ENCODE data around the gene BLVRB.
"Not testable (repeated sequence)": the region's sequence is repeated elsewhere in the genome, so short reads cannot be mapped to it uniquely, and the experiment has no call there.

BLVRB gene

DNA sequence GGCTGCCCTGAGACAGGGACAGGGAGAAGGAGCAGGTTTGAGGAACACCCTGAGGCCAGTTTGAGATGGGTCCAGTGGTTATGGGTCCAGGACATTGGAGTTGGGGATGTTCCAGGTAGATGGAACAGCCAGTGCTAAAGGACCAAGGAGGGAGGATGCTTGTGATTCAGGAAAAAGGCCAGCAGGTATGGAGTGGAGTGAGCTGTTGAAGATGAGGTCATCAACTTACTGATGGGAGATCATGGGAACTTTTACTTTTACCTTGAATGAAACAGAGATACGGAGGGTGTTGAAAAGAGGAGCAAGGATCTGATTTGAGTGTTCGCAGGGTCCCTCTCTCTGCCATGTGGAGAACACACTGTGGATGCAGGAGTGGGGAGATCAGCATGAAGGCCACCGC, 26.7 kb upstream of the BLVRB start:
- DNase-seq = no peak

DNA sequence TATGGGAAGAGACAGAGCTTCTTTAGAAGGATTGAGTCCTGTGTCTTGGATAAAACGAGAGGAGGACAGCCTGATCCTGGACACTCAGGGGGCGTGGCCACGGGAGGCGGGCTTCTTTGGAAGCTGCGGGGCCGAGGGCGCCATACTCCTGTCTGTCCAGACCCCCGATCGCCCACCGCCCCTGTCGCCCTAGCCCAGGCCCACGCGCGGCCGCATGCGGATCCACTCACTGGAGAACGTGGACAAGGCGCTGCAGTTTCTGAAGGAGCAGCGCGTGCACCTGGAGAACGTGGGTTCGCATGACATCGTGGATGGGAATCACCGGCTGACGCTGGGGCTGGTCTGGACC, 24.3 kb upstream of the BLVRB start:
- Histone ChIP-seq H3K4me3 (ENCODE audit: insufficient read depth, low read depth, low read length, poor library complexity, severe bottlenecking) (no peak overlapping the region), H3K36me3 (ENCODE audit: control insufficient read depth, insufficient read depth, low read length) (no peaks in the 10 kb centered on the region), H3K4me1 (ENCODE audit: control insufficient read depth, insufficient read depth, low read length, poor library complexity, severe bottlenecking) (no peaks in the 10 kb centered on the region), H3K27me3 (replicated peaks; ENCODE audit: control insufficient read depth, insufficient read depth, low read length, poor library complexity, severe bottlenecking) (peaks cover 5% of the 10 kb centered on the region), H3K27ac (ENCODE audit: insufficient read depth, low read length, poor library complexity, severe bottlenecking) (no peak overlapping the region), H3K9me3 (ENCODE audit: control insufficient read depth, low read length) (no peaks in the 10 kb centered on the region)
- DNase-seq = no peak

More for the DNA sequence above, 26.7 kb upstream of the BLVRB start:
- Histone ChIP-seq H3K27me3 (replicated peaks; ENCODE audit: control insufficient read depth, insufficient read depth, low read length, poor library complexity, severe bottlenecking) (no peaks in the 10 kb centered on the region), H3K27ac (ENCODE audit: insufficient read depth, low read length, poor library complexity, severe bottlenecking) (no peak overlapping the region), H3K4me1 (ENCODE audit: control insufficient read depth, insufficient read depth, low read length, poor library complexity, severe bottlenecking) (no peaks in the 10 kb centered on the region), H3K9me3 (ENCODE audit: control insufficient read depth, low read length) (no peaks in the 10 kb centered on the region), H3K4me3 (ENCODE audit: insufficient read depth, low read depth, low read length, poor library complexity, severe bottlenecking) (no peak overlapping the region), H3K36me3 (ENCODE audit: control insufficient read depth, insufficient read depth, low read length) (no peaks in the 10 kb centered on the region)

DNA sequence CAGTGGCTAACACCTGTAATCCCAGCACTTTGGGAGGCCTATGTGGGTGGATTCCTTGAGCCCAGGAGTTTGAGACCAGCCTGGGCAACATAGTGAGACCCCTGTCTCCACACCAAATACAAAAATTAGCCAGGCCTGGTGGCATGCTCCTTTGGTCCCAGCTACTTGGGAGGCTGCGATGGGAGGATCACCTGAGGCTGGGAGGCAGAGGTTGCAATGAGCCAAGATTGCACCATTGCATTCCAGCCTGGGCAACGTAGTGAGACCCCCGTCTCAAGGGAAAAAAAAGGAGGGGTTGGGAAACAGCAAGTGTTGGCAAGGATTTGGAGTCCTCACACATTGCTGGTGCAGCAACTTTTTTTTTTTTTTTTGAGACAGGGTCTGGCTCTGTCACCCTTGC, 20.5 kb upstream of the BLVRB start:
- H3K36me3 ChIP-seq (ENCODE audit: control insufficient read depth, insufficient read depth, low read length) = no peaks in the 10 kb centered on the region
- no peaks in the 10 kb centered on the region for H3K4me1 ChIP-seq (ENCODE audit: control insufficient read depth, insufficient read depth, low read length, poor library complexity, severe bottlenecking)
- no peak overlapping the region for H3K27ac ChIP-seq (ENCODE audit: insufficient read depth, low read length, poor library complexity, severe bottlenecking)
- no peak overlapping the region for H3K4me3 ChIP-seq (ENCODE audit: insufficient read depth, low read depth, low read length, poor library complexity, severe bottlenecking)
- DNase-seq = no peak
- no peaks in the 10 kb centered on the region for H3K9me3 ChIP-seq (ENCODE audit: control insufficient read depth, low read length)
- peaks cover 5% of the 10 kb centered on the region for H3K27me3 ChIP-seq (replicated peaks; ENCODE audit: control insufficient read depth, insufficient read depth, low read length, poor library complexity, severe bottlenecking)

DNA sequence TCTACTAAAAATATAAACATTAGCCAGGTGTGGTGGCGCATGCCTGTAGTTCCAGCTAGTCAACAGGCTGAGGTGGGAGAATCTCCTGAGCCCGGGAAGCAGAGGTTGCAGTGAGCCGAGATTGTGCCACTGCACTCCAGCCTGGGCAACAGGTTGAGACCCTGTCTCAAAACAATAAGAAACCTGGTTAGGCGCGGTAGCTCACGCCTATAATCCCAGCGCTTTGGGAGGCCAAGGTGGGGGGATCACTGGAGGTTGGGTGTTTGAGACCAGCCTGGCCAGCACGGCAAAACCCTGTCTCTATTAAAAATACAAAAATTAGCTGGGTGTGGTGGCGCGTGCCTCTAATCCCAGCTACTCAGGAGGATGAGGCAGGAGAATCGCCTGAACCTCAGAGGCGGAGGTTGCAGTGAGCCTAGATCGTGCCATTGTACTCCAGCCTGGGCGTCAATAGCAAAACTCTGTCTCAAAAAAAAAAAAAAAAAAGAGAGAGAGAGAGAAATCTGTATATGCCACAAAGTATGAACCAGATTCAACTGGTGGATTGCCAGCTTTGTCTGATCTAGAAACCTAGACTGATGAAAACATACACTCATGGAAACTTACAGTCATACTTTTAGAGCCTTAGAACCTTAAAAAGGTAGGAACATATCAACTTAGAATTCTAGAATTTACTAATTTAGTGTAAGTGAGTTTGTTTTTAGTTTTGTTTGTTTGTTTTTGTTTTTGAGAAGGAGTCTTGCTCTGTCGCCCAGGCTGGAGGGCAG, 10.5 kb upstream of the BLVRB start:
- H3K4me1 ChIP-seq (ENCODE audit: control insufficient read depth, insufficient read depth, low read length, poor library complexity, severe bottlenecking); H3K27me3 ChIP-seq (replicated peaks; ENCODE audit: control insufficient read depth, insufficient read depth, low read length, poor library complexity, severe bottlenecking); DNase-seq; H3K36me3 ChIP-seq (ENCODE audit: control insufficient read depth, insufficient read depth, low read length); H3K27ac ChIP-seq (ENCODE audit: insufficient read depth, low read length, poor library complexity, severe bottlenecking); H3K9me3 ChIP-seq (ENCODE audit: control insufficient read depth, low read length); H3K4me3 ChIP-seq (ENCODE audit: insufficient read depth, low read depth, low read length, poor library complexity, severe bottlenecking): not testable (repeated sequence)

DNA sequence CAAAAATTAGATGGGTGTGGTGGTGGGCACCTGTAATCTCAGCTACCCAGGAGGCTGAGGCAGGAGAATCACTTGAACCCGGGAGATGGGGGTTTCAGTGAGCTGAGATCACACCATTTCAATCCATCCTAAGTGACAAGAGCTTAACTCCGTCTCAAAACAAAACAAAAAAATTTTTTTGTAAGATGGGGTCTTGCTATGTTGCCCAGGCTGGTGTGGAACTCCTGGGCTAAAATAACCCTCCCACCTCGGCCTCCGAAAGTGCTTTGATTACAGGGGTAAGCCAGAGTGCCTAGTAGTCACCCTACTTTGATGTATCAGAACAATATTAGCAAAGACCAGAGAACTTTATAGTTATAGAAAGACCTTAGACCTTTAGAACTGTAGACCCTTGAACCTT, 9.2 kb upstream of the BLVRB start:
- Histone ChIP-seq H3K36me3 (ENCODE audit: control insufficient read depth, insufficient read depth, low read length) (no peaks in the 10 kb centered on the region), H3K27me3 (replicated peaks; ENCODE audit: control insufficient read depth, insufficient read depth, low read length, poor library complexity, severe bottlenecking) (no peaks in the 10 kb centered on the region), H3K4me1 (ENCODE audit: control insufficient read depth, insufficient read depth, low read length, poor library complexity, severe bottlenecking) (no peaks in the 10 kb centered on the region), H3K27ac (ENCODE audit: insufficient read depth, low read length, poor library complexity, severe bottlenecking) (no peak overlapping the region), H3K4me3 (ENCODE audit: insufficient read depth, low read depth, low read length, poor library complexity, severe bottlenecking) (no peak overlapping the region), H3K9me3 (ENCODE audit: control insufficient read depth, low read length) (no peaks in the 10 kb centered on the region)
- DNase-seq = no peak

DNA sequence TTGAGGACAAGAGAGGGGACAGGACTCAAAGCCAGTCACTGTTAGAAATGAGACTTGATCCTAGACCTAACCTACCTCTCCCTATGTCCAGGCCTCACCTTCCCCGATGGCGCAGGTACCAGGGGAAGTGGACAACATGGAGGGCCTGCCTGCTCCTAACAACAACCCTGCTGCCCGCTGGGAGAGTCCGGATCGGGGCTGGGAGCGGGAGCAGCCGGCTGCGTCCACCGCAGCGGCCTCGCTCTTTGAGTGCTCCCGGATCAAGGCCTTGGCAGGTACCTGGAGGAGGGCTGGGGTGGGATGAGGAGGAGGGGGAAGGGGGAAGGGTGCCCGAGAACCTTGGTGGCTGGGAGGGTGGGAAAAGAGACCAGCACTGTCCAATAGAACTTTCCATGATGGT, 7.0 kb upstream of the BLVRB start:
- Histone ChIP-seq H3K36me3 (ENCODE audit: control insufficient read depth, insufficient read depth, low read length) (no peaks in the 10 kb centered on the region), H3K4me3 (ENCODE audit: insufficient read depth, low read depth, low read length, poor library complexity, severe bottlenecking) (no peak overlapping the region), H3K4me1 (ENCODE audit: control insufficient read depth, insufficient read depth, low read length, poor library complexity, severe bottlenecking) (peaks cover under 1% of the 10 kb centered on the region), H3K27me3 (replicated peaks; ENCODE audit: control insufficient read depth, insufficient read depth, low read length, poor library complexity, severe bottlenecking) (no peaks in the 10 kb centered on the region), H3K9me3 (ENCODE audit: control insufficient read depth, low read length) (no peaks in the 10 kb centered on the region), H3K27ac (ENCODE audit: insufficient read depth, low read length, poor library complexity, severe bottlenecking) (no peak overlapping the region)
- no peak for DNase-seq

DNA sequence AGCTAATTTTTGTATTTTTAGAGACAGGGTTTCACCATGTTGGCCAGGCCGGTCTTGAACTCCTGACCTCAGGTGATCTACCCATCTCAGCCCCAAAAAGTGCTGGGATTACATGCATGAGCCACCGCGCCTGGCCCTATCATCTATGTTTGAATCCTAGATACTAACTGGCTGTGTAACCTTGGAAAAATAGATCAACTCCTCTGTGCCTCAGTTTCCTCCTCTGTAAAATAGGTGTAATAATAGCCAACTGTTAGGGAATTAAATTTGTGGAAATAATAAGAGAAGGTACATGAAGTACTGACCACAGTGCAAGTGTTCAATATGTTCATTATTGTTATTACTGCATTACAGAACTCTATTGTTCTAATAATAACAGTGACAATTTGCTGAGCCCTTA, 5.6 kb upstream of the BLVRB start:
- no peaks in the 10 kb centered on the region for H3K27me3 ChIP-seq (replicated peaks; ENCODE audit: control insufficient read depth, insufficient read depth, low read length, poor library complexity, severe bottlenecking)
- H3K36me3 ChIP-seq (ENCODE audit: control insufficient read depth, insufficient read depth, low read length) = no peaks in the 10 kb centered on the region
- no peak overlapping the region for H3K4me3 ChIP-seq (ENCODE audit: insufficient read depth, low read depth, low read length, poor library complexity, severe bottlenecking)
- no peak for DNase-seq
- H3K9me3 ChIP-seq (ENCODE audit: control insufficient read depth, low read length) = no peaks in the 10 kb centered on the region
- peaks cover 10% of the 10 kb centered on the region for H3K4me1 ChIP-seq (ENCODE audit: control insufficient read depth, insufficient read depth, low read length, poor library complexity, severe bottlenecking)
- H3K27ac ChIP-seq (ENCODE audit: insufficient read depth, low read length, poor library complexity, severe bottlenecking) = no peak overlapping the region

DNA sequence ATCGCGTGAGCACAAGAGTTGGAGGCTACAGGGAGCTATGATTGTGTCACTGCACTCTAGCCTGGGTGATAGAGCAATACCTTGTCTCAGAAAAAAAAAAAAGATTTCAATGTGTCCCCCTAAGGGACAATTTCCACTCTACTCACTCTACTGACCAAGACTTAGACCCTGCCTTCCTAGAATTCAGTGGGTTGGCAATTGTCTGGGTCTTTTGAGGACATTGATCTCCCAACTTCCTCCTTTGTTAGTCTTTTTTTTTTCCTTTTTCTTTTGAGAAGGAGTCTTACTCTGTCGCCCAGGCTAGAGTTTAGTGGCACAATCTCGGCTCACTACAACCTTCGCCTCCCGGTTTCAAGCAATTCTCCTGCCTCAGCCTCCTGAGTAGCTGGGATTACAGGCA, 3.5 kb upstream of the BLVRB start:
- H3K9me3 ChIP-seq (ENCODE audit: control insufficient read depth, low read length) = no peaks in the 10 kb centered on the region
- no peaks in the 10 kb centered on the region for H3K27me3 ChIP-seq (replicated peaks; ENCODE audit: control insufficient read depth, insufficient read depth, low read length, poor library complexity, severe bottlenecking)
- no peak overlapping the region for H3K27ac ChIP-seq (ENCODE audit: insufficient read depth, low read length, poor library complexity, severe bottlenecking)
- H3K36me3 ChIP-seq (ENCODE audit: control insufficient read depth, insufficient read depth, low read length) = no peaks in the 10 kb centered on the region
- no peak overlapping the region for H3K4me3 ChIP-seq (ENCODE audit: insufficient read depth, low read depth, low read length, poor library complexity, severe bottlenecking)
- peaks cover 26% of the 10 kb centered on the region for H3K4me1 ChIP-seq (ENCODE audit: control insufficient read depth, insufficient read depth, low read length, poor library complexity, severe bottlenecking)
- DNase-seq = no peak

DNA sequence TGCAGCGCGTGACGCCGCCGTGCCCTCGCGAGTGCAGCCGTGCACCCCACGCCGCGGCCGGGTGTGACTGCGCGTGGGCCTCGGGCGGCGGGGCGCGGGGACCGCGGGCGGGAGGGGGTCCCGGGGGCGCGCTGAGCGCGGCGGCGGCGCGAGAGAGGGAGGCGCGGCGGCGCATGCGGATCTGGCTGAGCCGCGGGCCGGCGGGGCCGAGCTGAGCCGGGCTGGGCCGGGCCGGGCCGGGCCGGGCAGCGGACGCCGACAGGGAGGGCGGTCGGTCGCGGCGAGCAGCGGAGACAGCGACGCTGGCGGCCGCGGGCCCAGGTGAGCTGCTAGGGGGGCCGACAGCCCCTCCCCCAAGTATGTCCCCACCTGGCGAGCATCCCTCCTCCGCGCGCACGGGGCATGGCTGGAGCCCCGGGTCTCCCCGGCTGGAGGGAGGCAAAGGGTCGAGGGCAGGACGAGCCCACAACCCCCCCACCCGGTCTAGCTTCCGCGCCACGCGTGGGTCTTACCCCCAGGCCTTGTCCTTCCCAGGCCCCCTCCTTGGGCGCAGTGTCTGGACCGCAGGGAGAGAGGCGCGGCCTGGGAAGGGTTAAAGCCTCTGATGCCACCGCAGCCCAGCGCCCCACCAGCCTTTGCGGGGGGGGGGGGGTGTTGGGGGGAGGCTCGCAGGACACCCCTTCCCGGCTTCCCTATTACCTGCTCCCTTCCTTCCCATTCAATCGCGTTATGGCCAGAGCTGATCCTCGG, 1.6 kb upstream of the BLVRB start, which contains the start of gene SPTBN4:
TSS of gene SPTBN4 (plus strand) at position 17 of the 750 bp plus-strand sequence. CDS start 5,621 bp downstream, outside the sequence.
- no peak for DNase-seq
- H3K4me1 ChIP-seq (ENCODE audit: control insufficient read depth, insufficient read depth, low read length, poor library complexity, severe bottlenecking) = peaks cover 26% of the 10 kb centered on the region
- H3K27me3 ChIP-seq (replicated peaks; ENCODE audit: control insufficient read depth, insufficient read depth, low read length, poor library complexity, severe bottlenecking) = no peaks in the 10 kb centered on the region
- H3K4me3 ChIP-seq (ENCODE audit: insufficient read depth, low read depth, low read length, poor library complexity, severe bottlenecking) = peak within 1 kb of the TSS; percentile 59
- peak within 1 kb of the TSS; percentile 36 for H3K27ac ChIP-seq (ENCODE audit: insufficient read depth, low read length, poor library complexity, severe bottlenecking)
- H3K36me3 ChIP-seq (ENCODE audit: control insufficient read depth, insufficient read depth, low read length) = no peaks in the 10 kb centered on the region
- no peaks in the 10 kb centered on the region for H3K9me3 ChIP-seq (ENCODE audit: control insufficient read depth, low read length)

DNA sequence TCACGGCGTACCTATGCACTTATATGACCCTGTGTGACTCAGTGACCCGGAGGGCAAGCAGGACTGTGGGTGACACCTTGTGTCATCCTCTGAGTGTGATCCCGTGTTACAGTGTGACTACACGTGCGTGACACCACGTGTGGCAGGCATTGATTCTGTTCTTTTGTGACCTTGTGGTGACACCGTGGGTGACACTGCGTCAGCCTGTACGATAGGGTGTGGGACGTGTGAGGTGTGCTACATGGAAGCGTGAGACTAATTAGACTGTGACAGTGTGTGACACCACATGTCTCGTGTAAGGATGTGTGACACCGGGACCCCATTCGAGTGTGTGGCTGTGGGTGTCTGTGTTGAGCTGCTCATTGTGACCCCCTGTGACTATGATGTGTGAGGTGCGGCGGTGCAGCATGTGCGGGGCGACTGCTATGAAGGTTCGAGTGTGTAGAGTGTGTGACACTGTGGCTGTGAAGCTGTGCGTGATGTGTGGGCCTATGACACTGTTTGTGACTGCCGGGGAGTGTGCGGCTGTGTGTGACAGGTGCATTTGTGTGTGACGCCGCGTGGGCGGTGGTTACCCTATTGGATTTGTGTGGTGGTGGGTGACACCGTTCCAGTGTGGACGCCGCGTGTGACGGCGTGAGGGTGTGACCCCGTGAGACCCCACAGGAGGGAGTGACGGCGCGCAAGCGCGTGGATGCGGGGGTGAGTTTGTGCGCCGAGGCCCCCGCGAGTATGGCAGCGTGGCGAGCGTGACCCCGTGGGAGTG, 857 bp upstream of the BLVRB start:
- Histone ChIP-seq H3K36me3 (ENCODE audit: control insufficient read depth, insufficient read depth, low read length) (no peaks in the 10 kb centered on the region), H3K27ac (ENCODE audit: insufficient read depth, low read length, poor library complexity, severe bottlenecking) (peak overlapping the region; percentile 36), H3K4me1 (ENCODE audit: control insufficient read depth, insufficient read depth, low read length, poor library complexity, severe bottlenecking) (peaks cover 26% of the 10 kb centered on the region), H3K9me3 (ENCODE audit: control insufficient read depth, low read length) (no peaks in the 10 kb centered on the region), H3K4me3 (ENCODE audit: insufficient read depth, low read depth, low read length, poor library complexity, severe bottlenecking) (peak overlapping the region; percentile 59), H3K27me3 (replicated peaks; ENCODE audit: control insufficient read depth, insufficient read depth, low read length, poor library complexity, severe bottlenecking) (no peaks in the 10 kb centered on the region)
- peak; percentile 62 to 81 (median 76) for DNase-seq

All from effector memory CD4-positive, alpha-beta T cell (primary cell).